ENCODE data around the gene SLC25A52.
A peak's percentile ranks its signal among the peaks of the same experiment; 100 is the strongest.
"Not testable (repeated sequence)": the region's sequence is repeated elsewhere in the genome, so short reads cannot be mapped to it uniquely, and the experiment has no call there.

Gene SLC25A52

DNA sequence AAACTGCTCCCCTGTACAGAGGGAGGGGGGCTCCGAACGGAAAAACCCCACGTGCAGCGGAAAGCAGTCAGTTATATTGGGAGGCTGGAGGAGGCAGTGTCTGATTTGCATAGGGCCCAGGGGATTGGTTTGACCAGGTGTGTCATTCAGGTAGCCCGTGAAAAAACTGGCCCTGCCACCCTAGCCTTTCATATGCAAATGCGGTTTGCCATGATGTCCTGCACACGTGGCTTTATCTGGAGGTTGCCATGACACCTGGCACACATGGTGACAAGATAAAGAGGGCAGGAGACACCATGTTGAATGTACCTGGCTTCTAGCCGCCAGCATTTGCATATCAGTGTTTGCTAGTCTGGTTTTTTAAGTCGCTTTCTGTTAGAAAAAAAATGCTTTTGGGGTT lies 20.5 kb downstream of the SLC25A52 start:
- no peak for DNase-seq (ENCODE audit: low read depth)

DNA sequence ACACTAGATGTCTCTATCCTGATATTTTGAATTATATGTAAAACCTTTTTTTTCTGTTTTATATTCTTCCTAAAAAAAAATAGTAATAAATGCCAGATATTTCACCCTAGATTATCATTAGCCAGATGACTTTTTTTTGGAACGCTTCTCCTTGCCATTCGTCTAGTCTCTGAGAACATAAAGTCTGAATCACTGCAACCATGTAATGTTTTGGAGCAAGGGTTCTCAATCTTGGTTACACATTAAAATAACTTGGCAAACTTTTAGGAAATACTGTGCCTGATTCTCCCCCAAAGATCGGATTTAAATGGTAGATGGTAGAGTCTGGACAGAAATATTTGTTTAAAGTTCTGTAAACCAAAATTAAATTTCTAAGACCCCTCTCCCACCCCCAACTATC lies 21.0 kb downstream of the SLC25A52 start:
- DNase-seq (ENCODE audit: low read depth): no peak

DNA sequence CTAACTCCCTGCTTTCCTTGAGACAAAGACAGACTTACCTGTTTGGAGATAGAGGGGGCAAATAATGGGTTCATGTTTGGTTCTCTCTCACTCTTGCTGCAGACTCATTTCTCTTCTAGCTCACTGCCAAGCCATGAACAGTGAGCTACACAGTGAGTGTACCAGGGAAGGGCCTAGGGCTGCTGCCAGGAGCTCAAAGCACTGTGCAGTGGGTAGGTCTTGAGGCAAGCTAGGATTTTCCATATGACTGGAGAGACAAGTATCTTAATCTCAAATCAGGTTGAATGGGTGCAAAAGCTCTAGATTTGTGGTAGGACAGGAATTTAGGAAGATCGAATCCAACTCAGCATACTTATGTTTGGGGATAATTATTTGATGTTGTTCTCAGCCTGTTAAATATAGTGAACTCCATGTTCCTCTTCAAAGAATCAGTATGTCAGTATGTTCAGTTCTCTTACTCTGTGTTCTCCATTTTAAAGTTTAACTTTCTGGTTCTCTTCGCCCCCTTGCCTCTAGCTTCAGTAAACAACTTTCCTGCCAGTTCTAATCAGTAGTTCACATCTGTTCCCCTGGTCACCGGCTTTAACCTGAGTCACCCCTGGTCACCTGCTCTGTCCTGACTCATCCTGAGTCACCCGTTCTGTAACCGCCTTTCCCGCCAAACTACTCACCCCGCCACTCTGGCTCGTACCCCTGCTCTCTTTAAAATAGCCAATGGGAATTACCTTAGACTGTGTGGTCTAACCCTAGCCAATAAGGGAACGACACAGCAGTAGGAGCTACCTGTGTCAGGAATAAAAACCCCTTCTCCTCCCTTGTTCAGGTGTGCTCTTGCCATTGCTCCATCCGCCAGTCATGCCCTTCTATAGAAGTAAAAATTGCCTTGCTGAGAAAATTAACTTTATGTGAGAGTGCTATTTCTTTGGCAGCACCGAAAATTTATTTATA lies 21.9 kb downstream of the SLC25A52 start:
- no peak for DNase-seq (ENCODE audit: low read depth)

DNA sequence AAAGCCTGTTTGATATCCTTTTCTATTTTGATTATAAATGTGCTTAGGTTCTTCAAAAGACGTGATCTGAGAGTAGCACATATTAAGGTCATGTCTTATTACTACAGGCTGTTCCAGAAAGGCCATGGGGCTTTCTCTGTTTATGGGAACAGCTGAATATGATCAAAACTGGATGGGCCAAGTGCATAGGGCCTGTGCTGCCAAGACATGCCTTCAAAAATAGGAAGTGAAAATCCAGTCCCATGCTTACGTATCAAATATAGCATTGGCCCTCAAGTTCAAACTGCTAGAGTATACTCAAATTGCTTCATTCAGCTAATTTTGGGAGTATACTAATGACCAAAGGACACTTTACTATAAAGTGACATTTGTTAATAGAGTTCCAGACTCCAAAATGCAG lies 24.1 kb downstream of the SLC25A52 start:
- DNase-seq (ENCODE audit: low read depth): no peak

DNA sequence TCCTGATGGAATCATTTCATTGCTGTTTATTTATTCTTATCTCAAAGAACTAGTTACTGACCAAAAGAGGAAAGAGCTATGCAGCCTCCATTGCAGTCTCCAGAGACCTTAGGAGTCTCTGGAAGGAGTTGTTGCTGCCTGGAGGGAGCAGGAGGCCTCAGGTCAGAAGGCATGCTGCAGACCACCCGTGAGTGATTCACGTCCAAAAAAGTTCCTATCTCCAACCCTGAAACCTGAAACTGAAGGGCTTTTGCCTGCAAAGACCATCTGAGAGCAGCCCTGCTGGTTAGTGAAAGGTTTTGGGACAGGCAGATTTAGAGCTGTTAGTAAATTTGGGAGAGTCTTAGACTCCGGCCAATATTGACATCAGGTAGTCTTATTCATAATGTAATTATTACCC lies 29.1 kb downstream of the SLC25A52 start:
- no peak for DNase-seq (ENCODE audit: low read depth)

DNA sequence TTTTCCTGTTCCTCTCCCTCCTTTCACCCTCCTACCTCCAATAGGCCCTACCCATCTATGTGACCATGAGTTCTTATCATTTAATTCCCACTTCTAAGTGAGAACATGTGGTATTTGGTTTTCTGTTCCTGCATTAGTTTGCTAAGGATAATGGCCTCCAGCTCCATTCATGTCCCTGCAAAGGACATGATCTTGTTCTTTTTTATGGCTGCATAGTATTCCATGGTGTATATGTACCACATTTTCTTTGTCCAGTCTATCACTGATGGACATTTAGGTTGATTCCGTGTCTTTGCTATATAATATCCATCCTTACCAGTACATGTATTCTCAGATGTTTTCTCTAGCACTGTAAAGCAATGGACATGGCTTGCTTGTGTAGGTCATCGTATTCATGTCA lies 31.5 kb downstream of the SLC25A52 start:
- DNase-seq (ENCODE audit: low read depth): not testable (repeated sequence)

DNA sequence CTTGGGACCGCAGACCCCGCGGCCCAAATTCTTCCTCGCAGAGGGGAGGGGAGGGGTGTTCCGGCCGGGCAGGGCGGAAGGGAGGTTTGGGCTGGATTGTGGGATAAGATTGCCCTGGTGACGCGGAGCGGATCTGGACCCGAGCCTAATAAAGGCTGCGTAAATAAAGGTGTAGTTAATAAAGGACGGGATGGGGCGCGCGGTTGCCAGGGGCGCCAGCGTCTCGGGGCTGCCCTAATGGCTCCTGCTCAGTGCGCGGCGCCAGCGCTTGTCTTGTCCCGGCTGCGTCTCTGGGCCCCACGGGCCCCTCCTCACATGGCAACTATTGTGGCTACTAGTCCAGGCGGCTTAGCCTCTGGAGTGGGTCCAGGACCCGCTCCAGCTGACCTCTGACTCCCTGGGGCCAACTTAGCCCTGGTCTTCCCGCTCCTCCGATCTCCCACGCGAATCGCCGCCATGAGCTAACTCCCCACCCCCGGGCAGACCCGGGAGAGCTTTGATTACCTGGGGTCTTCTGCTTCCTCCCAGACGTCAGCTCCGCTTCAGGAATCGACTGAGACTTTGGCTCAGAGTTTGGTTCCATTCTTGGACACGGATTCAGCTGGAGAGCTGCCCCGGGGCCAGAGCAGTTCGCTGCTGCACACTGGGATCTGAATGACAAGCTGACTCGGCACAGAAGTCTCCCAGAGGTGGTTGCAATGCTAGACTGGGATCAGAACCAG lies 36.5 kb downstream of the SLC25A52 start:
- no peak for DNase-seq (ENCODE audit: low read depth)

DNA sequence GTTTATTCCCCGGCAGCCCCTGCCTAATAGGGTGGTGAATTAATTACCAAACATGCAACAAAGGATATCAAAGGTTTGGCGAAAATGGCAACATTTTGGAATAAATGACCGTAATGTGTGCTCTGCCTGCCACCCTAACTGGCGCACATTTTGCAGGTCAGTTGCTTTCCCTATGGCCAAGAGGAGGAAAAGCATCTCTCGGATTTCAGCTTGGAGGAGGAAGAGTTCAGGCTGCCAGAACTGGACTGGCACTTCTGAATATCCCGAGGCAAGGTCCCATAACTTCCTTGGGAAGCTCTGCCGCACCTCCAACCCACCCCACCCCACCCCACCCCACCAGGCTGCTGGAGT lies 37.1 kb downstream of the SLC25A52 start:
- DNase-seq (ENCODE audit: low read depth): no peak

DNA sequence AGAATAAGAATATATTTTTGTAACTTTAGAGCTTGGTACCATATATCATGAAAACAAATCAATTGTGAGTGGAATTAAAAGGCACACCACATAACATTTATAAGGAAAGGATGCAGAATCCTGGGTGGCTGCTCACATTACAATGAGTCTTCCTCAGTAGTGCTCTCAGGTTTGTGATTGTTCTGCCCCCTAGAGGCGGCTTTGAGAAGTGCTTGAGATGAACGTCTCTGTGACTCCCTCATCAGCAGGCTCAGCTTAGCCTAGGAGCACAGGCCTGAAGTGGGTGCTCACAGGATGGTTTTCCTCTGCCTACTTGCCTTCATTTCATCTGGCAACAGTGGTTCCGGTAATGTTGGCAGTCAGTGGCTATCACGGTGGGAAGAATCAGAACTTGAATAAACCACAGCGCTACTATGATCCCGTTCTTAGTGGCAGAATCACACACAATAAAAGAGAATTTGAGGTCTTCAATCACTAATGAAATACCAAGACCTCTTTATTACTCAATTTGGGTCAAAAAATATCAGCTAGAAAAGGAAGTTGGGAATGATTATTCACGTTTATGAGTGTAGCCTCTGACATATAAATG lies 38.2 kb downstream of the SLC25A52 start:
- DNase-seq (ENCODE audit: low read depth): peak; percentile 64

DNA sequence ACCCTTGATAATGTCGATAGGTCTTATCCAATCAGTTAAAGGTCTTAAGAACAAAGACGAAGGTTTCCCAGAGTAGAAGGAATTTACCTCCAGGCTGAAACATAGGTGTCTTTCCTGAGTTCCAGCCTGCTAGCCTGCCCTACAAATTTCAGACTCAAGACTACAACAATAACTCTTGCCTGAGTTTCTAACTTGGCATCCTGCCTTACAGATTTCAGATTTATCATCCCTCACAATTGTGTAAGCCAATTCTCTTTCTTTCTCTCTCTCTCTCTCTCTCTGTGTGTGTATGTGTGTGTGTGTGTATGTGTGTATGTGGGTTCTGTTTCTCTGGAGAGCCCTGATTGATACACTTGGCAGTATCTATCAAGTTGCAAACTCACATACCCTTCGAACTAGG lies 39.1 kb downstream of the SLC25A52 start:
- no peak for DNase-seq (ENCODE audit: low read depth)

DNA sequence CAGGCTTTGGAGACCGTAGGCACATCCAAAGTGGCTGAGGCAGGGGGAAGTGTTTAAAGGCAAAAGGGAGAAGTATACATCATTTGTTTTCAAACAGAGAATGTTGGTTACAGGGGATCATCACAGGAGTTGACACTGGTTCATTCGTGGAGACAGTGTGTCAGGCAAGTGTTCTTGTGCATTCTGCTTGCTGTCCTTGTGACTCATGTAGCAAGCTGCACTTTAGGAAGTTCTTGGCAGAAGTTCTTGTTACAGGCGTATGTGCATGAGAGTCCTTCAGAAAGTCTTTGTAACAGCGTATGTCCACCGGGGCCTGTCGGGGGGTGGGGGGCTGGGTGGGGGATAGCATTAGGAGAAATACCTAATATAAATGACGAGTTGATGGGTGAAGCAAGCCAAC lies 39.8 kb downstream of the SLC25A52 start:
- DNase-seq (ENCODE audit: low read depth): no peak

DNA sequence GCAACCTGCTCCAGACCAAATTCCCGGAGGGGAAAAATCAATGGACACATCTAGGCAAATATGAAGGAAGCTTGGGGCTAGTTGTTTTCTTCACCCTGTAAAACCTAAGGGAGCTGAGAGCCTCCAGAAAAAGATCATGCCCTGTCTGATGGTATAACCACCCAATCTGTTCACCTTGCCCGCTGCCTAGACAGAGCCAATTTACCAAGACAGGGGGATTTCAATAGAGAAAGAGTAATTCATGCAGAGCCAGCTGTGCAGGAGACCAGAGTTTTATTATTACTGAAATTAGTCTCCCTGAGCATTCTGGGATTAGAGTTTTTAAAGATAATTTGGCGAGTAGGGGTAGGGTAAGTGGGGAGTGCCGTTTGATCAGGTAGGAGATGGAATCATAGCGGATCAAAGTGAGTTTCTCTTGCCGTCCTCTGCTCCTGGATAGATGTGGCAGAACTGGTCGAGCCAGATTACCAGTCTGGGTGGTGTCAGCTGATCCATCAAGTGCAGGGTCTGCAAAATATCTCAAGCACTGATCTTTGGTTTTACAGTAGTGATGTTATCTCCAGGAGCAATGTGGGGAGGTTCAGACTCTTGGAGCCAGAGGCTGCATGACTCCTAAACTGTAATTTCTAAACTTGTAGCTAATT lies 41.2 kb downstream of the SLC25A52 start:
- DNase-seq (ENCODE audit: low read depth): no peak

DNA sequence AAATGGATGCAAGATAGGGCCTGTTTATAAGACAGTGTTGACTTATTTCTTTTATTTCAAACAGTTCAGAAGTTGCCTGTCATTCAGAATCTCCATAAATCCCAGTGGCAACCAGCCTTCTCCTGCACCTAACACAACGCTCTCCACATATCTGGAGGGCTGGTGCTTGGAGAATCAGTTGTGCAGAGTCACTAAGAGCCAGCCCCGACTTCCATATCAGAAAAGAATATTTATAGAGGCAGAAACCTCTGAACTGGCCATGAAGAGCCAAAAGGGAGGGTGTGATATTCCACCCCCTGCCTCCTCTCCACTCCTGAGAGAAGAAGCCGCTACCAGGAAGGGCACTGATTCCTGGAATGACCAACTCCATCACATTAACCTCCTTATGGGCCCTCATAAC lies 42.3 kb downstream of the SLC25A52 start:
- DNase-seq (ENCODE audit: low read depth): no peak

DNA sequence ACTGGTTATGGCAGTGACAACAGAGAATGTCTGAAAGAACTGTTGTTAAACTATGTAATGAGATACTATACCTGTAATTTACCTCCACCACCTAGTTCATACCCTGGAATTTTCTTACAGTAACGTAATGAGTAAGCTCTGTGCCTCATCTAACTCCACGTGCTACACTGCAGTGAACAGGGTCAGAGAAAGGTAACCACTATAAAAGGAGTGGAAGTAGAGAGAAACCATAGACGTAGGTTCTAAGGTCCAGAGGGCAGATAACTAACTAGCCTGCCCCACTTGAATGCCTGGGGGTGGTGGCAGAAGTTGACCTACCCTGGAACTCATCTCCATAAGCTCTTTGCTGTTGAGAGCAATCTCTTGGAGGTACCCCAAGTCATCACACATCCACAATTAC lies 44.3 kb downstream of the SLC25A52 start:
- DNase-seq (ENCODE audit: low read depth): no peak

DNA sequence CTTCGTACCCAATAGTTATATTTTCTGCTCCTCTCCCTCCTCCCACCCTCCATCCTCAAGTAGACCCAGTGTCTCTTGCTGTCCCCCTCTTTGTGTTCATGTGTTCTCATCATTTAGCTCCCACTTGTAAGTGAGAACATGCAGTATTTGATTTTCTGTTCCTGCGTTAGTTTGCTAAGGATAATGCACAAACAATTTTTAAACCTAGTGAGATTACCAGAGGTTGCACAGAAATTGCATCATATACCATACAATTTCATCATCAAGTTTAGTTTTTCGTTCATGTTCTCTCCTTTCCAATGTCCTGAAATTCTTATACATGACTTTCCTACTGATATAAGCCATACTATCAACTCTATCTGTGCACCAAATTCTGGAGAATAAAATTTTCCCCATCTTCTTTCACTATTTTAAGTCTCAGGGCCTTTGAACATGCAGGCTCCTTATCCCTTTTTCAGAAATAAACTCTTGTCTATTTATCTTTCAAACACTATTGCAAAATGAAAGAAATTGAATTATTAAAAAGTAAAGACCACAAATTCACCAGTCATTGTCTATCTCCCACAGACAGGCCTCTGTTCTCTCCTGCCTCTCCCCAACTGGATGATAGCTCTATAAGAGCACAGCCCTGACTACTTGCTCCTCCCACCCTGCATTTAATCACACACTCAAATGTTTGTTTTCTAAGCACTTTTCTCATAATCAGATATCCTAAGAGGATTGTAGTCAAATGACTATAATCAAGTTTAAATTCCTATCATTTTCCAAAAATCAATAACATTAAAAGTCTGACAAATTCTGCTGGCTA lies 49.1 kb downstream of the SLC25A52 start:
- no peak for DNase-seq (ENCODE audit: low read depth)

DNA sequence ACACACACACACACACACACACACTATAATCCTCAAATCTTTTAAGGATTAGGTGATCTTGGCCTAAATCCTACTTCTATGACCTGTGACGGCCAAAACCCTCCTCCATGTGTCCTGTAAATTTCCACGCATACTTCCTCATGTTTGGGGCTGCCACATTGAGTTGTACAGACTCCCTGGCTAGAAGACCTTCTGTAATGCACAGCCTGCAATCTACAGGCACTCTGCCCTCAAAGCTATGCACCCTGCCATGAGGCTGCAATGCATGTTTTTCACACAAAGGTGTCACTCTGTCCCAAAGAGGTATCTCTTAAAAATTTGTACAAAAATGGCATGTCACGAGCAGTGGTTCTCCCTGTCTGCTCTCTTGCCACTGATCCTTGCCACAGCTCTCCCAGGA lies 49.9 kb downstream of the SLC25A52 start:
- DNase-seq (ENCODE audit: low read depth): no peak

Measured in fibroblast of the conjunctiva (primary cell).